Stomach (tissue), 9 donors: ENCODE results near the gene KCTD5. TPM values are rescaled to one million over a fixed set of nuclear protein-coding genes. Genes with fewer than 3 reads are reported as not detected.

Experiments used
- DNase-seq, 2 donors: peaks; one replicate each; pipeline versions ENCODE4 v3.0.0 to v3.0.0-alpha.2; 2013 to 2019
- H3K27ac ChIP-seq, 5 donors: fragments of 200-600 bp in 4 of 5; sonication (generic) in 4 of 5; one replicate each; pipeline ENCODE4 v1.5.1; 2013 to 2019; ENCODE audit warnings: mild to moderate bottlenecking in 1 of 5, moderate library complexity in 1 of 5
- H3K27me3 ChIP-seq, 3 donors: fragments of 200-600 bp; sonication (generic); one replicate each; pipeline ENCODE4 v1.5.1; 2017 to 2019; ENCODE audit warnings: mixed run types in 1 of 3
- H3K36me3 ChIP-seq, 4 donors: fragments of 200-600 bp; sonication (generic); 1 replicate in 3 of 4; 2 replicates in 1 of 4; pipeline ENCODE4 v1.5.1; 2016 to 2019
- H3K4me1 ChIP-seq, 4 donors: fragments of 200-600 bp; sonication (generic); one replicate each; pipeline ENCODE4 v1.5.1; 2016 to 2019
- H3K4me3 ChIP-seq, 4 donors: fragments of 200-600 bp; sonication (generic) in 3 of 4; one replicate each; pipeline ENCODE4 v1.5.1; 2016 to 2019; ENCODE audit warnings: mild to moderate bottlenecking in 1 of 4
- H3K9me3 ChIP-seq, 4 donors: fragments of 200-600 bp; sonication (generic); one replicate each; pipeline ENCODE4 v1.5.1; 2016 to 2019
- EP300 ChIP-seq: sonication (generic); formaldehyde crosslinking; IDR thresholded peaks from one replicate; pipeline ENCODE4 v1.6.1; 2017; ENCODE audit warnings: antibody characterized with exemption
- POLR2A ChIP-seq, 4 donors: fragments of 450-650 bp; IDR thresholded peaks; one replicate each; pipeline ENCODE4 v1.6.1; 2016; ENCODE audit warnings: antibody characterized with exemption in 4 of 4, control low read depth in 2 of 4, mild to moderate bottlenecking in 1 of 4, moderate library complexity in 1 of 4
- POLR2AphosphoS5 ChIP-seq, 3 donors: sonication (generic); formaldehyde crosslinking; IDR thresholded peaks; one replicate each; pipeline ENCODE4 v1.6.1; 2016; ENCODE audit warnings: antibody characterized with exemption in 3 of 3
- WGBS, 5 donors: extraction: QIAGEN DNeasy Blood & Tissue Kit in 3 of 5; methylation state at CpG; one replicate each; pipeline versions ENCODE4 v1.1.5 to v1.1.7; 2013 to 2018; 5-methylcytosine and 5-hydroxymethylcytosine counted together
- intact Hi-C: fragments of 100-400 bp; cut with DNase I; formaldehyde crosslinking; loops from one replicate; pipeline ENCODE4 v1.15.1; 2023; ENCODE audit warnings: low total_unique reads
- polyA plus RNA-seq, 3 donors: library from polyadenylated mRNA; stranded (reverse); fragments of 200-250 nt; gene quantifications; one replicate each; pipeline ENCODE4 v1.2.3, GENCODE V29; 2013
- total RNA-seq, 5 donors: library from RNA; depleted of rRNA; stranded (reverse); fragments of >200 nt; gene quantifications; one replicate each; pipeline versions ENCODE4 v1.1.0 to v1.2.3, GENCODE V29; 2014 to 2016
- TF ChIP-seq, protein P1 (sequence below), 7 experiments: fragments of 450-650 bp in 4 of 7; fragments of 200-600 bp in 3 of 7; sonication (generic) in 3 of 7; IDR thresholded peaks; one replicate each; pipeline ENCODE4 v1.5.1; 2016 to 2019; ENCODE audit warnings: antibody characterized with exemption in 7 of 7, control low read depth in 2 of 7, mild to moderate bottlenecking in 1 of 7
- donor health status: healthy with polysubstance abuse.
- donor health status: Bipolar disorder and iron deficiency.
- donor health status: healthy.

KCTD5 gene
- total and polyA plus RNA-seq, 8 donors, result 0.89 to 45.6 (median 24.7) TPM

DNA sequence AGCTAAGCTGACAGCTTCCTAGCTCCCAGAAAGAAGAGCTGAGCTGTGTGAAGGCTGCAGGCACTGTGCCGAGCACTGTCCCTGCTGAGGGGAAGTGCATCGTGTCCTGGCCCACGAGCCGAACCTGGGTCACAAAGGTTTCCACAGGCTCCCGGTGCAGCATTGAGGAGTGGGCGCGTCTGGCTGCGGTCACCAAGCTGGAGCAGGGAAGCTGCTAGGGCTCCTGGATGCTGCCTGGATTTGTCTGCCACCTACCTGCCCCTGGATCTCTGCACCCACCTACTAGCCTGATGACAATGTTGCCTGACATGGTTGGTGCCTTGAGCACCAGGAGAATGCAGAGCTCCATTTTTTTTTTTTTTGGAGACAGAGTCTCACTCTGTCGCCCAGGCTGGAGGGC lies 63.6 kb downstream of the KCTD5 start:
- Histone ChIP-seq H3K27me3 (peaks cover 0 to 9% (median 0%) of the 10 kb centered on the region in 3 donors), H3K9me3 (no peaks in the 10 kb centered on the region), H3K36me3 (no peaks in the 10 kb centered on the region), H3K27ac (no peak overlapping the region), H3K4me3 (no peak overlapping the region), H3K4me1 (peaks cover 0 to 3% (median 0%) of the 10 kb centered on the region in 4 donors)
- 81 to 91% (median 88%) methylated on average over 9 of the region's 9 CpGs for WGBS, 5 donors
- TF ChIP-seq POLR2A (IDR thresholded peaks at IDR 0.05), result no peak
- TF ChIP-seq, protein P1, sequence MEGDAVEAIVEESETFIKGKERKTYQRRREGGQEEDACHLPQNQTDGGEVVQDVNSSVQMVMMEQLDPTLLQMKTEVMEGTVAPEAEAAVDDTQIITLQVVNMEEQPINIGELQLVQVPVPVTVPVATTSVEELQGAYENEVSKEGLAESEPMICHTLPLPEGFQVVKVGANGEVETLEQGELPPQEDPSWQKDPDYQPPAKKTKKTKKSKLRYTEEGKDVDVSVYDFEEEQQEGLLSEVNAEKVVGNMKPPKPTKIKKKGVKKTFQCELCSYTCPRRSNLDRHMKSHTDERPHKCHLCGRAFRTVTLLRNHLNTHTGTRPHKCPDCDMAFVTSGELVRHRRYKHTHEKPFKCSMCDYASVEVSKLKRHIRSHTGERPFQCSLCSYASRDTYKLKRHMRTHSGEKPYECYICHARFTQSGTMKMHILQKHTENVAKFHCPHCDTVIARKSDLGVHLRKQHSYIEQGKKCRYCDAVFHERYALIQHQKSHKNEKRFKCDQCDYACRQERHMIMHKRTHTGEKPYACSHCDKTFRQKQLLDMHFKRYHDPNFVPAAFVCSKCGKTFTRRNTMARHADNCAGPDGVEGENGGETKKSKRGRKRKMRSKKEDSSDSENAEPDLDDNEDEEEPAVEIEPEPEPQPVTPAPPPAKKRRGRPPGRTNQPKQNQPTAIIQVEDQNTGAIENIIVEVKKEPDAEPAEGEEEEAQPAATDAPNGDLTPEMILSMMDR (IDR thresholded peaks at IDR 0.05), result no peak
- no peak for TF ChIP-seq EP300
- no peak for TF ChIP-seq POLR2AphosphoS5 (IDR thresholded peaks at IDR 0.05)
- intact Hi-C loops, result no loop called here
- no peak for DNase-seq

DNA sequence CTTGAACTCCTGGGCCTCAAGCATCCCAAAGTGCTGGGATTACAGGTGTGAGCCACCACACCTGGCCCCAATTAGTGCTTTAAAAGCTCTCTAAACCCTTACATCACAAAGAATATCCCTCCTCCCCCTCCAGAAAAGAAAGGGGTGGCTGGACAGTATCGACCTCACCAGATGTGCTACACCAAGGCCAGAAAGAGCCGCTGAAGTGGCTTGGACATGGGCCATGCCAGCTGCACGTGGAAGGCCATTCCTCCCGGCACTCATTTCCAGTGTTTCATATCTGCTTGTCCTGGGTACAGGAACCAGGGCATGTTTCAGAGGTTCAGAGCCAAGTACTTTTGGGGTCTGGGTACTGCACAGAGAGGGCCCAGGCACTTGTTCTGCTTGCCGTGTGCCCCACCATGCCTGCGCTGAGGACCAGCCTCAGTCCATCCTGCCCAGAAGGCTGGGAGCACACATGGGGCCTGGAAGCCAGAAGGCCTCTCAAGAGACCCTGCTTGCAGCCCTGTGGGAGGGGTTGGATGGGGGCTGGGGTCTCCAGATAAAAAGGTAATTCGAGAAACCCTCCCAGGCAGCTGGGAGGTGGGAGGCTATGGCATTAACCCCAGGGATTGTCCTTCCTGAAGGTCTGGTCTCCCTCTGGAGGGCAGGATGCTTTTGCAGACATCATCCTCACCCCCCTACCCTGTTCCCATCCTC lies 66.6 kb downstream of the KCTD5 start:
- intact Hi-C loops, result no loop called here
- peak in 1 of 2 donors; percentile 1 for DNase-seq
- Histone ChIP-seq H3K36me3 (no peaks in the 10 kb centered on the region), H3K4me1 (peaks cover 9 to 18% (median 13%) of the 10 kb centered on the region in 4 donors), H3K4me3 (no peak overlapping the region), H3K27ac (no peak overlapping the region), H3K9me3 (no peaks in the 10 kb centered on the region), H3K27me3 (no peaks in the 10 kb centered on the region)
- TF ChIP-seq, protein P1 (IDR thresholded peaks at IDR 0.05), result no peak
- TF ChIP-seq POLR2A (IDR thresholded peaks at IDR 0.05), result no peak
- TF ChIP-seq EP300, result no peak
- WGBS, 5 donors, result 81 to 91% (median 83%) methylated on average over 7 of the region's 7 CpGs

DNA sequence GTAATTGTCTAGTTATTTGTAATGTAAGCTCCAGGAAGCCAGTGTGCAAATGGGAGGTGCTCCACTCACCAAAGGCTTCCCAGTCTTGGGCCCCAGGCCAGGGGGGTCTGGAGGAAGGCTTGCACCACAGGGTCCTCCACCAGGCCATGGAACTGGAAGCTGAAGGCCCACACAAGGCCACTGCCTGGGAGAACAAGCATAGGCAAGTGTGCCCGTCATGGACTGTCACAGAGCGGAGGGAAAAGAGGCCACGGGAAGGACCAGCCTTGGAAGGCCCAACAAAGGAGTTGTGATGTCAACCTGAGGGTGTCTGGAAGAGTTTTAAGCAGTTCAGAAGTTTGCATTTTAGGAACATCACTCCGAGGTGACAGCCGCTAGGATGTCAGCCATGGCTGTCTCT lies 67.2 kb downstream of the KCTD5 start:
- DNase-seq, result no peak
- intact Hi-C loops, result no loop called here
- Histone ChIP-seq H3K36me3 (no peaks in the 10 kb centered on the region), H3K27me3 (no peaks in the 10 kb centered on the region), H3K4me1 (peaks cover 14 to 24% (median 18%) of the 10 kb centered on the region in 4 donors), H3K27ac (no peak overlapping the region), H3K9me3 (no peaks in the 10 kb centered on the region), H3K4me3 (no peak overlapping the region)
- TF ChIP-seq EP300 (no peak), POLR2A (IDR thresholded peaks at IDR 0.05) (no peak), POLR2AphosphoS5 (IDR thresholded peaks at IDR 0.05) (no peak)
- TF ChIP-seq, protein P1 (IDR thresholded peaks at IDR 0.05), result no peak
- 90 to 98% (median 97%) methylated on average over 5 of the region's 5 CpGs for WGBS, 5 donors

DNA sequence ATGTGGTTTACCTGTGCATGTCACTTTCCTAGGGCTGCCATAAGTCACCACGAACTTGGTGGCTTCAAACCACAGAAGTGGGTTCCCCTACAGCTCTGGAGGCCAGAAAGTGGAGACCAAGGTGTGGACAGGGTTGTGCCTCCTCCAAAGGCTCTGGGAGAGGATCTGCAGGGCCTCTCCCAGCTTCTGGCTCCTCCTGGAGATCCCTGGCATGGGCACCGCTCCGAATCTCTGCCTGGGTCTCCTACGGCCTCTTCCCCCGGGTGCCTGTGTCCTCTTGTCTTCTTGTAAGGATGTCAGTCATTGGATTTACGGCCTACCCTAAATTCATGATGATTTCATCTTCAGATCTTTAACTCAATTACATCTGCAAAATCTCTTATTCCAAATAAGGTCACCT lies 67.6 kb downstream of the KCTD5 start:
- Histone ChIP-seq H3K27ac (no peak overlapping the region), H3K27me3 (no peaks in the 10 kb centered on the region), H3K4me1 (peaks cover 19 to 29% (median 23%) of the 10 kb centered on the region in 4 donors), H3K4me3 (no peak overlapping the region), H3K9me3 (no peaks in the 10 kb centered on the region), H3K36me3 (no peaks in the 10 kb centered on the region)
- intact Hi-C loops, result no loop called here
- WGBS, 5 donors, result 92 to 99% (median 95%) methylated on average over 6 of the region's 6 CpGs
- DNase-seq, result no peak
- TF ChIP-seq EP300, result no peak
- TF ChIP-seq, protein P1 (IDR thresholded peaks at IDR 0.05), result no peak
- TF ChIP-seq POLR2A (IDR thresholded peaks at IDR 0.05), result no peak
- TF ChIP-seq POLR2AphosphoS5 (IDR thresholded peaks at IDR 0.05), result no peak
